Measurements from ENCODE around the gene MAP2K7.

DNA sequence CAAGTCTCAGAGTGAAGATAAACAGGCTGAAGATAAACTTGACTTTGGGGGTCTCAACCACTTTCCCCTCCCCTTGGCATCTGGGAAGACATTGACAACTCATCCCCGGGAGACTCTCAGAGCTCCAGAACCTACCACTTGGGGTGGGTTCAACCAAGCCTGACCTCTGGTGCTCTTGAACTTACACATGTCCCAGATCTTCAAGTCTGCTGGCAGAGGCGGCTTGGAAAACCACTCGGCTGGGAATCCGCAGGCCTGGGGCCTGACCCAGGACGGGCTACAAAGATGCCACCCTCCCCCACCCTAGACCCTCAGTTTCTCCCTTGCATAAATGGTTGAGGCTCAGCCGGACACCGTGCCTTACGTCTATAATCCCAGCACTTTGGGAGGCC is 14.9 kb upstream of the MAP2K7 start:
- TF ChIP-seq POLR2A (IDR thresholded peaks at IDR 0.05; ENCODE audit: low read depth, low read length), result no peak
- TF ChIP-seq POLR2AphosphoS5 (IDR thresholded peaks at IDR 0.05; ENCODE audit: low read depth, low read length), result no peak
